BLaER1 (cell line): Measurements from ENCODE around the gene PFAS.

Experiments used
- H3K27ac ChIP-seq: shearing (Covaris generic); formaldehyde crosslinking; 2 replicates; pipeline ENCODE4 v1.8.1; 2022
- H3K27me3 ChIP-seq: shearing (Covaris generic); formaldehyde crosslinking; 2 replicates; pipeline ENCODE4 v1.8.1; 2022
- H3K36me3 ChIP-seq: shearing (Covaris generic); formaldehyde crosslinking; 2 replicates; pipeline ENCODE4 v1.8.1; 2022
- H3K4me1 ChIP-seq: shearing (Covaris generic); formaldehyde crosslinking; 2 replicates; pipeline ENCODE4 v1.8.1; 2022
- H3K4me2 ChIP-seq: shearing (Covaris generic); formaldehyde crosslinking; 2 replicates; pipeline ENCODE4 v1.8.1; 2022
- H3K4me3 ChIP-seq: shearing (Covaris generic); formaldehyde crosslinking; 2 replicates; pipeline ENCODE4 v1.8.1; 2022
- H3K9ac ChIP-seq: shearing (Covaris generic); formaldehyde crosslinking; 2 replicates; pipeline ENCODE4 v1.8.1; 2022
- H3K9me3 ChIP-seq: shearing (Covaris generic); formaldehyde crosslinking; 2 replicates; pipeline ENCODE4 v1.8.1; 2022
- H4K20me1 ChIP-seq: shearing (Covaris generic); formaldehyde crosslinking; 2 replicates; pipeline ENCODE4 v1.8.1; 2022
- Cebpa-rat ChIP-seq: shearing (Covaris generic); IDR thresholded peaks from 2 replicates; pipeline ENCODE4 v1.8.1; 2022

The PFAS gene

DNA sequence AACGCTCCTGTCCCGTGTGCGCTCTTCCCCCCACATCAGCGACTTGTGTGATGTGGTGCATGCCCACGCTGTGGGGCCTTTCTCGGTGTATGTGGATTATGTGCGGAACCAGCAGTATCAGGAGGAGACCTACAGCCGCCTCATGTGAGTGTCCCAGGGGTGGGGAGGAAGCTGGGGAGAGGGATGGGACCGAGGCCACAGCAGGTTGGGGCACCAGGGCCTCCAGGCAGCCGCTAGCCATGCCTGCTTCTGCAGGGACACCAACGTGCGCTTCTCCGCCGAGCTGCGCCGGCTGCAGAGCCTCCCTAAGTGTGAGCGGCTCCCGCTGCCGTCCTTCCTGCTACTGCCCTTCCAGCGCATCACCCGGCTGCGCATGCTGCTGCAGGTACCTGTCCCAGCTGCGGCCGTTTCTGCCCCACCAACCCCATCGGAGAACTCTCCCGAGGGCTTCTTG, 66.7 kb downstream of the PFAS start:
- no peak overlapping the region for H3K9ac ChIP-seq
- no peak overlapping the region for H3K4me3 ChIP-seq
- H3K4me1 ChIP-seq = peaks cover 17% of the 10 kb centered on the region
- no peaks in the 10 kb centered on the region for H3K9me3 ChIP-seq
- peak overlapping the region; percentile 36; the same call in 1 of the 2 replicates for H3K4me2 ChIP-seq
- TF ChIP-seq Cebpa-rat = no peak
- H4K20me1 ChIP-seq = no peaks in the 10 kb centered on the region
- H3K36me3 ChIP-seq = no peaks in the 10 kb centered on the region
- H3K27me3 ChIP-seq = 0 out of 2 replicates have a peak, but pooled peaks cover 3% of the 10 kb centered on the region
- H3K27ac ChIP-seq = no peak overlapping the region

DNA sequence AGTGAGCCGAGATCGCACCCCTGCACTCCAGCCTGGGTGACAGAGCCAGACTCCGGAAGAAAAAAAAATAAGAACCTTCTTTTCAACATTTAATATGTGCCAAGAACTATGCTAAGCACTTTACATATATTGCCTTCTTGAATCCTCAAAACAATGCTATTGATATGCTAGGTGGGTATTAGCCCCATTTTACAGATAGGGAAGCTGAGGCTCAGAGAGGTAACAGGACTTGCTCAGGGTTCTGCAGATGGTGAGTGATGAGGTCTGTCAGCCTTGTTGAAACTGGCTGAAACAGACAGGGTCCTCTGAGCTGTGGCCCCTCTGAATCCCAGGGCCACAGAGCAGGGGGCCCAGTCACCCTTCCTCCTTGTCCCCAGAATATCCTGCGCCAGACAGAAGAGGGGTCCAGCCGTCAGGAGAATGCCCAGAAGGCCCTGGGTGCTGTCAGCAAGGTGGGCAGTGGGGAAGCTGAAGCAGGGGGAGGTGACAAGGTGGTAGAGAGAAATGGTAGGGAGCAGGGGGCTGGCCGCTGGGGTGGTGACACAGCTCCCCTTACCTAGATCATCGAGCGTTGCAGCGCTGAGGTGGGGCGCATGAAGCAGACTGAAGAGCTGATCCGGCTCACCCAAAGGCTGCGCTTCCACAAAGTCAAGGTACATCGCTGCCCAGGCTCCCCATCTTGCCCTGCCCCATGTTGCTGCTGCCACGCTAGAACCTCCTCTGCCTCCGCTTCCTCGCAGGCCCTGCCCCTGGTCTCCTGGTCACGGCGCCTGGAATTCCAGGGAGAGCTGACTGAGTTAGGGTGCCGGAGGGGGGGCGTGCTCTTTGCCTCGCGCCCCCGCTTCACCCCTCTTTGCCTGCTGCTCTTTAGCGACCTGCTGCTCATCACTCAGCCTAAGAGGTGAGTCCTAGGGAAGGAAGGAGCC, 69.2 kb downstream of the PFAS start:
- Histone ChIP-seq H3K4me2 (no peak overlapping the region), H3K27me3 (0 out of 2 replicates have a peak, but pooled peaks cover 3% of the 10 kb centered on the region)

More for the DNA sequence above, 69.2 kb downstream of the PFAS start:
- no peaks in the 10 kb centered on the region for H4K20me1 ChIP-seq
- no peak for TF ChIP-seq Cebpa-rat
- H3K36me3 ChIP-seq = no peaks in the 10 kb centered on the region
- H3K9ac ChIP-seq = no peak overlapping the region
- H3K4me3 ChIP-seq = no peak overlapping the region
- no peak overlapping the region for H3K27ac ChIP-seq
- no peaks in the 10 kb centered on the region for H3K9me3 ChIP-seq
- peaks cover 11% of the 10 kb centered on the region for H3K4me1 ChIP-seq
